Amygdala (tissue), 56 donors: ENCODE measurements around the gene IL21.
"Not testable (repeated sequence)": the region's sequence is repeated elsewhere in the genome, so short reads cannot be mapped to it uniquely, and the experiment has no call there.

Experiments
- DNase-seq, 56 donors: peaks; one replicate each; lab custom pipeline; 2025; lab: John Stamatoyannopoulos, UW

The IL21 gene

DNA sequence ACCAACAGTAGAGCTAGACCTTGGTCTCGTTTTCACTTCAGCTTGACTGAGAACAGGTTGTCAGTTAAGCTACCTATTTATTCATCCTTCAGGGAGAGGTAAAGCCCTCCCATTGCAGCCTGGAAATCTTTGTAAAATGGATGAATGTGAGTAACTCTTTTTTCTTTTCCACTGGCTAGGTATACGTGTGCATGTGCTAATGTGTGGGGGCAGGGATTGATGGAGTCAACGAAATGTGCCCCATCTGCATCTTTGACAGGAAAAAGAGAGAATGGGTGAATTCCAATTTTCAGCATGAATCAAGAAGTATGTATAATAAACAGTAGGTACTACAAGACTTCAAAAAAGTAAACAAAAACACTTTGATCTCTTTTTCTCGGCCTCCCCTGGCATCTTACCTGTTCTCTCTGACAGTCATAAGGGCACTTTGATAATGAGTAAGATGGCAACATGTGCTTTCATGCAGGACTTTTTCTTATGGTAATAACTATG is at the start of gene IL21:
Gene IL21, minus strand, starts transcription at position 51 of the 492 bp plus-strand sequence. CDS start 55 bp downstream, outside the sequence.
- no peak for DNase-seq

DNA sequence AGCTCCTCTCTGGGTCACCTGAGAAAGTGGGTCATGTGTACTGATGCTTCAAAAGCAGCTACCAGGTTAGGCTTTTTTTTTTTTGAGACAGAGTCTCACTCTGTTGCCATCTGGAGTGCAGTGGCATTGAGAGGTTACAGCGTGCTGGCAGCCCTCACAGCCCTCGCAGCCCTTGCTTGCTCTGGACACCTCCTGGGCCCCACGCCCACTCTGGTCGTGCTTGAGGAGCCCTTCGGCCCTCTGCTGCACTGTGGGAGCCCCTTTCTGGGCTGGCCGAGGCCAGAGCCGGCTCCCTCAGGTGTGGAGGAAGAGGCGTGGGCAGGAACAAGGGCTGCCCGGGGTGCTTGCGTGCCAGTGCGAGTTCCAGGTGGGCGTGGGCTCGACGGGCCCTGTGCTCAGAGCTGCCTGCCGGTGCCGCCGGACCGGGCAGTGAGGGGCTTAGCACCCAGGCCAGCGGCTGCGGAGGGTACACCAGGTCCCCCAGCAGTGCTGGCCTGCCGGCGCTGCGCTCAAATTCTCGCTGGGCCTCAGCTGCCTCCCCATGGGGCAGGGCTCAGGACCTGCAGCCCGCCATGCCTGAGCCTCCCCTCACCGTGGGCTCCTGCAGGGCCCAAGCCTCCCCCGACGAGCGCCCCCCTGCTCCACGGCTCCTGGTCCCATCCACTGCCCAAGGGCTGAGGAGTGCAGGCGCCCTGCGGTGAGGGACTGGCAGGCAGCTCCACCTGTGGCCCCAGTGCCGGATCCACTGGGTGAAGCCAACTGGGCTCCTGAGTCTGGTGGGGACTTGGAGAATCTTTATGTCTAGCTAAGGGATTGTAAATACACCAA is 49.3 kb upstream of the IL21 start:
- no peak for DNase-seq

DNA sequence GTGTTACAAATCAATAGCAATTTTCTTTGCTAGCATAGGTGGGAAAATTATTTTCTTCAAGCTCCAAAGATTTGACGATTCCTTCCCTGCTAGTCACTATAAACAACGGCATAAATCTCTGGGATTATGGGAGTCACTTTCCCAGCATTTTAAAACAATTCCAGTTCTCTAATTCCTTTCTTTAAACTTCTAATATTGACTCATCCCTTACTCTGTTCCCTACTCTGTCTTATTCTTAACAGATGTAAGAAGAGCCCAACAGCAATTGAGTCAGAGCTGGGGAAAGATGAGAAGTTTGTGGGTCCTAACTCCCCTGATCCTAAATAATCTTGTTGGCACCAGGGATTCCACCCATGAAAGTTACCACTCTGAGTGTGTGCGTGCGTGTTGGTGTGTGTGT is 47.4 kb upstream of the IL21 start:
- no peak for DNase-seq

DNA sequence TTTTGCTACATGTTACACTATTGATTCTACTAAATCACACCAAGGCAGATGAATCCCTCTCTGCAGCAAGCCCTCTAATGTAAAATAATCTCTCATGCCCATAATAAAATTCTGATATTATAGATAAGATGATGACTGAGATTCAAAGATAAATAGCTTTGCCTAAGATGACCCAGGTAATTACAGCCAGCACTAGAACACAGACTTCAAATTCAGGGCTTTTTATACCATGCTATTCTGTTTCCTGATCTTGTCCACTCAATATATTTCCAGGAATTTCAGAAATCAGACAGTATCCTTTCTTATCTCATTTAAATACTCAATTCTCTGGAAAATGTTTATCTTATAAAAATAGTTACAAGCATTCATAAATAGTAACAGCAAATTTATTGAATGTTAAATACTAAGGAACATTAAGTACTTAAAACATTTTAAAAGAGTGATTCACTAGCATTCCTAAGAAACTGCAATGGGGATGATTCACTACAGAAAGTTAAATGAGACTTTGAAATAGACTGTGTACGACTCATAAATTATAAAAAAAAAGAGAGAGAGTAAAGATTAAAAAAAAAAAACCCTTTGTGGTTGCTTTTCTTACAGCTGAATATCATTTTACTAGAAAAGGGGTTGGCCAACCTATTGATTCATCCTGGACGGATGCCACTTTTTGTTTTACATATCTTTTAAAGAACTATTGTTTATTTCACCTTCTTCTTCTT is 45.8 kb upstream of the IL21 start:
- no peak for DNase-seq

DNA sequence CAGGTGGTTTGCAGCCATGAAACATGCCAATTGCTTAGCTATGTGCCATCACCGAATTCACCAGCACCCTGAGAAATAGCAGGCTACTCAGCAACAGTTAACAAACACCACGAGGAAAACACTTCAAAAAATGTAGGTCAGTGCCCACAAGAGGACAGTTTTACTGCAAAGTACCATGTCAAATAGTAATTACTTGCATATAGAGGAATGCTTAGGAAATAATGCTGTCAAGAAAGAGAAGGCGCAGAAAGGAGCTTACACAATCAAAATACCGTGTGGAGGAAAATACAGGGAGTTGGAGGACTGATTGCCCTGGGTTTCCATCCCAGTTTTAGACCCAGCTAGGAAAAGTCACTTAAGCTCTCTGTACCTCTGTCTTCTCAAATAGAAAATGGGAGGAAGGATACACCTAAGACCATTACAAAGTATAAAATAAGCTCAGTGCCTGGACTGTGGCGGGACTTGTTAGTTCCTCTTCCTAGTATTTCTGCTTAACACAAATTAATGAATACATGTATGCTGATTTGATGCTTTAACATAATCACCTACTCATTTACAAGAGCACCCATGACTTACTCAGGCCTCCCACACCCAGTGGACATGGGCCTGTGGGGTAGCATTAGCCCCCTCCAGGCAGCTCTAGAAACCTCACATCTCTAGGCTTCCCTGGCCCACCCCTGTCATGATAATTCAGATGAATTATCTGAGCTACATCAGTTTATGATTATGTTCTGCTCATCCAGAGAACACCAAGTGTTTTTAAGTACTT is 44.5 kb upstream of the IL21 start:
- no peak for DNase-seq

DNA sequence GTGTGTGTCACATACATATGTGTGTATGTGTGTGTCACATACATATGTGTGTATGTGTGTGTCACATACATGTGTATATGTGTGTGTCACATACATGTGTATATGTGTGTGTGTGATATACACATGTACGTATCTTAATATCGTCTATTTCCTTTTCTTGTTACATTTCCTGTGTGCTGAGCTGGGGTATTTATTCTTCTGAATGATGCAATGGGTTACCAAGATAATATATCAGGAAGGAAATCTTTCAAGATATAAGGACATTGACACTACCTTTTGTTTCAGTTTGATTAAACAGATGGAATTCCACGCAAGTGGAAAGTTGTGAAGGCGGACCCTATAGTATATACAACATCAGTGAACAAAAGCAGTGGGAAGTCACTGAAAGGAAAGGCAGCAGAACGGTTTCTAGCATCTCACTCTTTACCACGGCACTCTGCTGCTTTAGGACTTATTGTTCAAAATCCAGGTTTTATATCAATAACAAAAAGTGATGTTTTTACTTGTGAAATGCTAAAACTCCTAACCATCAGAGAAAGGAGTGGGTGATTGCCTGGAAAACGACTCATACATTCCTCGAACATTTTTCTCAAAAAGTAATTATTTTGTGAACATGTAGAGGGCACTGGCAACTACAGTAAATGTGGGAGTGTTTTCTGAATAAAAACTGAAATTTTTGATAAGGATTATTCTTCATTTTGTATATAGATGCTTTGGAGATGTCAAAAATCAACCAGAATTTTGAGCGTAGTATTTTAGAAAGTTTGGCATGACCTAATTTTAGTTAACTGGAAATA is 43.1 kb upstream of the IL21 start:
- DNase-seq = no peak

DNA sequence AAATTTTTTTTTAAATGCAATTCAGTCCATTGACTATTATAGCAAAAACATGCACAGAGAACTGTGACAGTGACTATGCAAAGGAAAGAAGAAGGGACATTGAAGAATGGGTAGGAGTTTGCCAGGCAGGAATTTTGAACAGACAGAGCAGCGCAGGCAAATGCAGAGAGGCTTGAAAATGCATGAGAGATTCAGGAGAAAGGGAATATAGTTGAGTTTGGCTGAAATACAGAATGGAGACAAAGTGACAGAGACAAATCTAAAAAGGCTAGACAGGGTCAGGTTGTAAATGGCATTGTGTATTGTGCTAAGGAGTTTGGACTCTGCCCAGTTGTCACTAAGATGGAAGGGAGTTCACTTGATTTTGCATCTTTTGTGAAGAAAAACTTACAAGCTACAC is 42.4 kb upstream of the IL21 start:
- no peak for DNase-seq

DNA sequence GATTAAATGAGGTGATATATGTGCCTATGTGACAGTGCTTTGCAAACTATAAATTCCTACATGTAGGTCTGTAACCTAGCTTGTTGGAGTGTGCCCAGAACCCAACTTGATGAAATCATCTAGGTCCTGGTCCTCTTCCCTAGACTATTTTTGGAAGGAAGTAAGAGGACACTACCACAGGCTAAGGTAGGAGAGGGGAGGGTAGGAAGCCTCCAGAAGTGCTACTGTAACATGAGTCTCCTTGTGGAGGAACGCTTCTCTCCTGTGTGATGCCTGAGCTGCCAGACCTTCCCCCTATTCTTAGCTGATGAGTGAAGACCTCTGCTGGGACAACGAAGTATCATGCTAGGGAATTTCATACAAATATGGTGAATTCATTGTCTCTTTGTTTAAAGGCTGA is 41.8 kb upstream of the IL21 start:
- no peak for DNase-seq

DNA sequence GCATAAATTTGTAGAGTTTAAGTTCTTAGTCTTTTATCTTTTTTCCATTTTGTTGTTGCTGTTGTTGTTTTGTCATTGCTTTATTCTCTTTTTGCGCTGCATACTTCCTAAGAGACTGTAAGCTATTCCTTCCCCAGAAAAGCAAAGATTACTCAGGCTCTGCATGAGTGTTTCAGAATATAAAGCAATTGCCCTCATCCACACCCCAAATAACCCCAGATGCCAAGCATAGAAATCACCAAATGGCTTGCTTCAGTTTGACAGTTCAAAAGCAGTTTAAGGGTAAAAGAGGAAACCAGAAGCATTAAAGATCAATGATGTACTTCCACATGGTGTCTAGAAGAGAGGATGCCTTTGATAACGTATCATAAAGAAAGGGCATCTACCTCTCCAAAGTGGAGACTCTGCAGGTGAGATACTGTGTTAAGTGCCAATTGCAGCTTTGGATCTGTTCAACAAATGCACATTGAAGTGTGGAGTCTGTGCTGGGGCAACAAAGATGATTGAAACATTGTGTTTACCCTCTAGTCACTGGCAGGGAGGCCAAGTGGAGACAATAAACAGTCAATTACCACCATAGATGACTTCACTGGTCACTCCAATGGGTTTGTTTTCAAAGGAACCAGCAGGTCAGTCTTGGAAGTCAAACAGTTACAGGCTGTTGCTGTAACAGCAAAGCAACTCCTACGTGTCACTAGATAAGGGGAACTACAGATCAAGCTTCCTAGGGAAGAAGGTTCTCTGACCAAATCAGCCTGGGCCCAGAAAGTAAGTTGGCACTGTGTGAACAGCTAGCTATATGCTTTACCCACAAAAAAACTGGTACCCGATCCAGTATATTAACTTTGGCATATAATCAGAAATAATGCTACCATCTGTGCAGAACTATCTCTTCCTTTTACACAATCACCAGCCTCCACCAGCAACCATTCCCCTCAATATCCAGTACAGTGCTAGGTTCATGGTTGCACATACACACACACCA is 40.6 kb upstream of the IL21 start:
- no peak for DNase-seq

DNA sequence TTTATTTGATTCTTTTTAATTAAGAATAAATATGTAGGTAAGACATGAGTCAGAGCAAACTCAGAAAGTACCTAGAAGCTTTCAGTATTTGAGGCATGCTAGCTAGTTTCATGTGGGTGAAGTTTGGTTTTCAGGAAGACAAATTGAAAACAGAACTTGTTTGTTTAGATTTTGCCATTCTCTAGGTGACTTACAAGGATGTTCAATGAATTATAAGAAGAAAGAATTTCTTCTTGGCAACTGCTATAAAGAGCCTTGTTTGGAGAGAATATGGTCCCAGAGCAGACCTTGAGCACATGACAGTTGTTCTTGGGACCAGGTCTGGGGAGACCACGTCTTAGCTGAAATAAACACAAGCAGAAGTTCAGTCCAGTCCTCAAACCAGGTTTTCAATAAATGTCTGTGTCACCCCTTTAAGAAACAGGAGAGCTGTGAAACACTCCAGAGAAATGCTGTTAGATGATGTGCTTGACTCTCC is 38.0 kb upstream of the IL21 start:
- DNase-seq = no peak

DNA sequence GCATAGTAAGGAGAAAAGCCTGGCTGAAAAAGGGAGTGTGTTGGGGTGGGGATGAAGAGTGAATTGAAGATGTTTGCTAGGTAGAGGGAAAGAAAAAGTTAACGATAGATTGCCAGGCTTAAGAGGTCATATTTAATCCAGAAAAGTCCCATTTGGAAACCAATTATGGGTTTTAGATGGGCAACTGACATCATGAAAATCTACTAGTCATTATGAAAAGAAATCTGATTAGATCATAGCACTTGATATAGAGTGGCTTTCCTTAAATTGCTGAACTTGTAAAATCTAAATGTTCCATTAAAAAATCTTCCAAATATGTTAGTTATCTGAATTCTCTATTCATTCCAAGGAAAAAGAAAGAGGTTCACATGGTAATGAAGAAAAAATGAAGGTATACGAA is 37.5 kb upstream of the IL21 start:
- DNase-seq = no peak

DNA sequence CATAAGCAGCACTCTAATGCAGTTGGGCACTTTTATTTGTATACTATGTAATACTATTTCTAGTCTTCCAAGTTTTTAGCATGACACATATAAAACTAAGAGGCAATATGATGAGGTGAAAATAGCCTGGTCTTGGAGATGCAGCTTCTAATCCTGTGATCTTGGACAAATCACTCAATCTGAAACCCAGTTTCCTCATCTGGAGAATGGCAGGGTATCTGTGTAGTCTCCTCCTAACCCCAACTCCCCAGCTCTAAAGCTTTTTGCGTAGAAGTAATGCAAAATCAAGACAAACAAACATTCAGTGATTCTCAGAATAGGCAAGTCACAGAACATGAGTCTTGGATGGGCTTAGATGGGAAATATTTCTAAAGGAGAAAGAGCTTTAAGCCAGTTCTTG is 36.7 kb upstream of the IL21 start:
- DNase-seq = no peak

DNA sequence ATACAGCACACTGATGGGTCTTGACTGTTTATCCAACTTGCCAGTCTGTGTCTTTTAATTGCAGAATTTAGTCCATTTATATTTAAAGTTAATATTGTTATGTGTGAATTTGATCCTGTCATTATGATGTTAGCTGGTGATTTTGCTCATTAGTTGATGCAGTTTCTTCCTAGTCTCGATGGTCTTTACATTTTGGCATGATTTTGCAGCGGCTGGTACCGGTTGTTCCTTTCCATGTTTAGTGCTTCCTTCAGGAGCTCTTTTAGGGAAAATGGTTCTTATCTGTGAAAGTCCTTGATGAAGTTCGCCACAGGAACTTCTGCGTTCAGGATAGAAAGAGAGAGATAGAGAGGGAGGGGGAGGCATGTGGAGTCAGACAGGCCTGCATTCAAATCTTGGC is 35.7 kb upstream of the IL21 start:
- not testable (repeated sequence) for DNase-seq

DNA sequence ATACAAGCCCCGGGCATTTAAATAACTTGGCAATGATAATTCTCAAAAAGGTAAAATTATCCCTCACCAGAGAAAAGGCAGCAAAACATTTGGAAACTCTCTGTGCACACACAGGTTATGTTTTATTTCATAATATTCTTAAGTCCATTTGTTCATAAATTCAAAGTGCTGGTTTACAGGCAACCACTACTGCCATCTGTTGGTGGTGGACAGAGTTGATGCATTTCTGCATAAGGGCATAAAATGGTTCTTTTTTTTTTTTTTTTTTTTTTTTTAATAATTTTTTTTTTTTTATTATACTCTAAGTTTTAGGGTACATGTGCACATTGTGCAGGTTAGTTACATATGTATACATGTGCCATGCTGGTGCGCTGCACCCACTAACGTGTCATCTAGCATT is 31.5 kb upstream of the IL21 start:
- DNase-seq = peak in 11 of 56 donors; percentile 0 to 49 (median 2)

DNA sequence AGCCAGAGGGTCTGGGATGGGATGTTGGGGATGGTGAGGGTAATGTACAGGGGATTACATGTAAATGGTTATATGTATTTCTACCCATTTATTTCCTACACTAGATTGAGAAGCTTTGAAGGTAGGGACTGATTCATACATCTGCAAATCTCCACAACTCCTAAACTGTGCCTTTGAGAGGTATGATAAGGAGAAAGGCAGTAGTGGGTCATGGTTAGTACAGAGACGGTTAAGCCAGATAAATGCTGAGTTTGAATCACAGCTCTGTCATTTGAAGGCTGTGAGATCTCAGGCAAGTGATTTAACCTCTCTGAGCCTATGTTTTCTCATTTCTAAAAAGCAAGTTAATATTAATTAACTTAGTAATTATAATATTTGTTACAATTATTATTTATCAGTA is 29.3 kb upstream of the IL21 start:
- DNase-seq = no peak

DNA sequence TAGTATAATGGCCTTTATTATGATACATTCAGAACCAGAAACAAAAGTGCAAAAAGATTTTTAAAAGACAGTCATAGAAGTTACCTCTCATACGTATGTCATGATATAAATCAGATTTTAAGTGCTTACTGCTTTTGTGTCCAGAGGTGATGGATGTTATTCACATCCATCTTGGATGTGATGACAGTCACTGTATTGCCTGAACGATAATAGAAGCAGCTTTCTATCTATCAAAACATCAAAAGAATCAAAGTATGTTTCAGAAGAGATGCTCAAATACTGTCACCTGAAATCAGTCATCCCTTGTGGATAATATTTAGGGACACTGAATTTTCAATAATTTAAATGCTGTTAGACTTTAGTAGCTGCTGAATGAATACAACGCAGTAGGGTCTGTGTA is 26.8 kb upstream of the IL21 start:
- DNase-seq = no peak

DNA sequence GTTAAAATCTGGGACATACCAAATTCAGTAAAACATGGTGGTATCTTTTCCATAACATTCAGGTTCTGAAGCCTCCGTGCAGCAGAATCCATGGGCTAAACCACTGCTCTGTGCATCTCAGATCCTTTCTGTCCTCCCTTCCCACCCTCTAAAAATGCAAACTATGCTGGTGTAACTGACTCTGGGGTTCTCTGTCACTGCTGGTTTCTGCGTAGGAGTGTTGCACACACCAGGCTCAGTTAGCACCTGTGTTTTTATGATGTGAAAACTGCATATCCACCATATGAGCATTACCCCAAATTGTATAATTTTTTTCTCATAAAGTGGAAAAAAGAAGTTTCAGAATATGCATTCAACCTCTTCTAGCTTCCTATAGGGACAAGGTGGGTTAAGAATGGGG is 22.4 kb upstream of the IL21 start:
- no peak for DNase-seq

DNA sequence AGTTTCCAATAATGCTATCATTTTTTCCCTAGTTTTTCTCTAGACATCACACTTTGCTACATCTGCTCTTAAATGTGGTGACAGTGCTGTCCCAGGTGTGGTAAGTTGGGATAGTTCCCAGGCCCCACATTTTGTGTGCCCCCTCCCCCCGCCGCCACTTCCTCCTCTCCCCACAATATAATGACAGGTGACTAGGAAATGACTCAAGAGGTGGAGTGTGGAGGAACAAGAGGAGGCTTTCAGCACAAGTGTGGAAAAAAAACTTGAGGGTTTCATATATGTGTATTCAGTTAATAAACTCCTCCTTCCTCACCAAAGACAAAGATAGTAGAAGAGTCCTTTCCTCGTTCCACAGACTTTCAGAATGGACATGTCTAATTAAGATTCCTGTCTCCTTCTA is 18.3 kb upstream of the IL21 start:
- no peak for DNase-seq

DNA sequence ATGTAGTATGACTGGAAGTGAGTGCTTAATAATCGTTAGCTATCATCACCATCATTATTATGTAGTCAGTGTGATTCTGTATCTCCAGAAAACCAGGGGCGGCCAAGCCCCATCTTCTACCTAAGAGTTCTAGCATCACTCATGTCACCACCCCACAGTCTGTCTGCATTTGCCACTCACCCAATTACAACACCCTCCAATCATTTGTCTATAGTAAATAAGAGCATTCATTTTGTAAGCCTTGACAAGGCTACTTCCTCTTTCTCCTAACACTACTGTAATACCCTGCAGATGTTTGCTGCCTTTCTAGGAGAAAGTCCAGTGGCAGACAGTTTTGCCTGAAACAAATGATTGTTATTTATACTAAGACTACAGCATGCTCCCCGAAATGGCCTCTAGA is 15.8 kb upstream of the IL21 start:
- DNase-seq = no peak
